SK-N-SH (cell line): ENCODE results near the gene WDR17. TPM values are rescaled to one million over a fixed set of nuclear protein-coding genes. Genes with fewer than 3 reads are reported as not detected.

Experiments
- CTCF ChIA-PET: fragments of 300-600, 350-600 bp; formaldehyde crosslinking; extraction: SDS; loops from one replicate; lab custom pipeline; 2021; lab: Yijun Ruan, JAX
- POLR2A ChIA-PET: fragments of 350-600 bp; sonication (Branson Sonifier 250); formaldehyde crosslinking; extraction: SDS; loops from one replicate; lab custom pipeline; 2020; ENCODE audit warnings: antibody characterized with exemption, inconsistent platforms; lab: Yijun Ruan, JAX
- DNase-seq: peaks from one replicate; pipeline ENCODE4 v3.0.0; 2012
- H2AFZ ChIP-seq: fragments of 200-600 bp; sonication (generic); 2 replicates; pipeline ENCODE4 v1.8.1; 2016; ENCODE audit warnings: antibody characterized with exemption, mild to moderate bottlenecking, low read depth
- H3F3A ChIP-seq: fragments of 200-600 bp; sonication (generic); replicated peaks from 2 replicates; pipeline ENCODE3; 2016; ENCODE audit warnings: antibody characterized with exemption, mild to moderate bottlenecking; ENCODE audit not compliant: insufficient read depth
- H3K27ac ChIP-seq, 2 experiments: fragments of 200-500 bp in 1 of 2; fragments of 200-600 bp in 1 of 2; sonication (Bioruptor generic) in 1 of 2; sonication (generic), shearing (Covaris generic) in 1 of 2; 2 replicates each; pipeline versions ENCODE4 v1.5.1 to v1.6.1; 2014 to 2016; ENCODE audit warnings: low read depth in 2 of 2, inconsistent platforms in 1 of 2, low read length in 1 of 2, mild to moderate bottlenecking in 1 of 2, mixed read lengths in 1 of 2
- H3K27me3 ChIP-seq: fragments of 200-600 bp; sonication (generic), shearing (Covaris generic); 2 replicates; pipeline ENCODE4 v1.6.1; 2016; ENCODE audit warnings: mixed run types; ENCODE audit not compliant: insufficient read depth
- H3K36me3 ChIP-seq, 2 experiments: fragments of 200-500 bp in 1 of 2; fragments of 200-600 bp in 1 of 2; sonication (Bioruptor generic) in 1 of 2; sonication (generic) in 1 of 2; replicated peaks in 1 of 2; 2 replicates each; pipeline versions ENCODE3 to v1.5.1; 2014 to 2016; ENCODE audit warnings: low read length in 1 of 2, mild to moderate bottlenecking in 1 of 2; ENCODE audit not compliant: insufficient read depth in 2 of 2, control insufficient read depth in 1 of 2
- H3K4me1 ChIP-seq, 2 experiments: fragments of 200-500 bp in 1 of 2; fragments of 200-600 bp in 1 of 2; sonication (Bioruptor generic) in 1 of 2; sonication (generic), shearing (Covaris generic) in 1 of 2; 2 replicates each; pipeline versions ENCODE4 v1.5.1 to v1.6.1; 2014 to 2016; ENCODE audit warnings: low read depth in 1 of 2, low read length in 1 of 2, mixed run types in 1 of 2; ENCODE audit not compliant: insufficient read depth in 2 of 2, control insufficient read depth in 1 of 2
- H3K4me2 ChIP-seq: fragments of 200-600 bp; sonication (generic), shearing (Covaris generic); 2 replicates; pipeline ENCODE4 v1.6.1; 2017; ENCODE audit warnings: mixed run types
- H3K4me3 ChIP-seq, 2 experiments: fragments of 200-500 bp in 1 of 2; fragments of 200-600 bp in 1 of 2; sonication (Bioruptor generic) in 1 of 2; sonication (generic), shearing (Covaris generic) in 1 of 2; 2 replicates each; pipeline versions ENCODE4 v1.5.1 to v1.8.1; 2014 to 2016; ENCODE audit warnings: low read depth in 2 of 2, inconsistent platforms in 1 of 2, low read length in 1 of 2, mild to moderate bottlenecking in 1 of 2, mixed read lengths in 1 of 2, moderate library complexity in 1 of 2
- H3K79me2 ChIP-seq: fragments of 200-600 bp; sonication (generic); 2 replicates; pipeline ENCODE4 v1.8.1; 2017; ENCODE audit warnings: mild to moderate bottlenecking; ENCODE audit not compliant: insufficient read depth
- H3K9ac ChIP-seq: fragments of 200-600 bp; sonication (generic); 2 replicates; pipeline ENCODE4 v1.6.1; 2017; ENCODE audit warnings: mixed run types
- H3K9me2 ChIP-seq: fragments of 200-600 bp; sonication (generic); 2 replicates; pipeline ENCODE4 v1.6.1; 2017; ENCODE audit warnings: mixed run types
- H3K9me3 ChIP-seq: fragments of 200-600 bp; sonication (generic); 2 replicates; pipeline ENCODE4 v1.6.1; 2017; ENCODE audit warnings: mixed run types, mild to moderate bottlenecking, moderate library complexity
- H4K20me1 ChIP-seq: fragments of 200-600 bp; sonication (generic); 2 replicates; pipeline ENCODE4 v1.6.1; 2017; ENCODE audit warnings: mild to moderate bottlenecking, mixed run types; ENCODE audit not compliant: insufficient read depth
- CTCF ChIP-seq: fragments of 200-600 bp; sonication (generic); IDR thresholded peaks from 2 replicates; pipeline ENCODE4 v1.6.1; 2017; ENCODE audit warnings: antibody characterized with exemption, mild to moderate bottlenecking, moderate library complexity
- EP300 ChIP-seq, 2 experiments: IDR thresholded peaks; 2 replicates each; pipeline versions ENCODE4 v1.4.0 to v1.6.1; 2012; ENCODE audit warnings: borderline replicate concordance in 1 of 2, low read depth in 1 of 2, low read length in 1 of 2
- FOXM1 ChIP-seq: IDR thresholded peaks from 2 replicates; pipeline ENCODE4 v1.4.0; 2012; ENCODE audit warnings: low read depth, mild to moderate bottlenecking
- REST ChIP-seq: IDR thresholded peaks from 2 replicates; pipeline ENCODE4 v1.6.1; 2012; ENCODE audit warnings: mild to moderate bottlenecking, low read depth, low read length, moderate library complexity
- TCF12 ChIP-seq: IDR thresholded peaks from 2 replicates; pipeline ENCODE4 v1.4.0; 2012
- TEAD4 ChIP-seq: IDR thresholded peaks from 2 replicates; pipeline ENCODE4 v1.4.0; 2012; ENCODE audit warnings: mild to moderate bottlenecking, borderline replicate concordance; ENCODE audit not compliant: insufficient read depth
- WGBS: methylation state at CpG from one replicate; pipeline ENCODE4 v1.1.6; 2017; ENCODE audit warnings: low lambda C conversion rate; 5-methylcytosine and 5-hydroxymethylcytosine counted together
- polyA plus RNA-seq, 3 experiments: library from polyadenylated mRNA; depleted of rRNA; stranded (reverse); fragments of >200 nt; gene quantifications; 2 replicates each; pipeline ENCODE4 v1.2.3, GENCODE V29; 2012
- small RNA-seq, 7 experiments: library from RNA; depleted of rRNA; stranded (forward); fragments of <200 nt; gene quantifications; one replicate each; pipeline ENCODE3, GENCODE V24; 2012

Gene WDR17
- polyA plus RNA-seq, 1 of the 3 experiments (the other 2 are of a cell fraction) = 0.72 TPM

- Histone ChIP-seq H3K36me3 (no peaks in the 10 kb centered on the region), H3K4me1 (no peaks in the 10 kb centered on the region), H3K4me2 (no peak overlapping the region), H3K79me2 (no peaks in the 10 kb centered on the region), H3K9me3 (no peaks in the 10 kb centered on the region), H3K27me3 (no peaks in the 10 kb centered on the region), H3K27ac (no peak overlapping the region), H3K9me2 (no peaks in the 10 kb centered on the region), H2AFZ (no peak overlapping the region), H3K4me3 (no peak overlapping the region), H3K9ac (no peak overlapping the region), H4K20me1 (no peaks in the 10 kb centered on the region), H3F3A (no peaks in the 10 kb centered on the region)
- CTCF ChIA-PET = no interaction called here
- no peak for TF ChIP-seq CTCF
- no peak for TF ChIP-seq EP300 (IDR thresholded peaks at IDR 0.05; ENCODE audit: borderline replicate concordance in 1 of 2, low read depth in 1 of 2, low read length in 1 of 2)
- DNase-seq = no peak
- POLR2A ChIA-PET = no interaction called here
- 57% methylated on average over 2 of the region's 2 CpGs for WGBS
Measured at GRCh38 chr4:176223561-176223960, 157.9 kb downstream of the WDR17 start.

- Histone ChIP-seq H3K27me3 (no peaks in the 10 kb centered on the region), H3K9me3 (no peaks in the 10 kb centered on the region), H3K27ac (no peak overlapping the region), H4K20me1 (no peaks in the 10 kb centered on the region), H3K4me3 (no peak overlapping the region), H3K9ac (no peak overlapping the region), H3F3A (no peaks in the 10 kb centered on the region), H3K4me1 (no peaks in the 10 kb centered on the region; a peak in 1 of 4 replicates), H3K9me2 (no peaks in the 10 kb centered on the region), H2AFZ (no peak overlapping the region), H3K36me3 (no peaks in the 10 kb centered on the region), H3K4me2 (no peak overlapping the region), H3K79me2 (no peaks in the 10 kb centered on the region)
- CTCF ChIA-PET = no interaction called here
- 70% methylated on average over 5 of the region's 5 CpGs for WGBS
- TF ChIP-seq TCF12 (no peak), TEAD4 (no peak), REST (no peak)
- POLR2A ChIA-PET = no interaction called here
- DNase-seq = no peak
Measured at GRCh38 chr4:176226736-176227135, 161.1 kb downstream of the WDR17 start.

- CTCF ChIA-PET = interaction anchor here (0.6 to 1.0 kb wide), 2 partner anchors 66 to 120 kb away, joined by 3 to 4 read pairs; no protein-coding TSS in a partner anchor
Measured at GRCh38 chr4:176229645-176230044, 164.0 kb downstream of the WDR17 start.

More at GRCh38 chr4:176229645-176230044, 164.0 kb downstream of the WDR17 start:
- Histone ChIP-seq H3K27me3 (no peaks in the 10 kb centered on the region), H4K20me1 (no peaks in the 10 kb centered on the region), H3K27ac (no peak overlapping the region), H3K9me2 (no peaks in the 10 kb centered on the region), H3K4me3 (no peak overlapping the region), H3K4me1 (no peaks in the 10 kb centered on the region; a peak in 1 of 4 replicates), H3F3A (no peaks in the 10 kb centered on the region), H3K9me3 (no peaks in the 10 kb centered on the region), H3K79me2 (no peaks in the 10 kb centered on the region), H2AFZ (no peak overlapping the region), H3K4me2 (no peak overlapping the region), H3K9ac (no peak overlapping the region), H3K36me3 (no peaks in the 10 kb centered on the region)
- no peak for TF ChIP-seq FOXM1
- no peak for TF ChIP-seq TCF12
- POLR2A ChIA-PET = no interaction called here
- WGBS = 83% methylated on average over 4 of the region's 4 CpGs
- no peak for DNase-seq

Small RNAs within 50 kb of the gene (small RNA-seq; reads per million reads assigned to genes)
- gene RF00432 = 0 to 1.0 (median 0) reads per million in 7 experiments

Other genes starting within 250 kb of the WDR17 start
- gene SPATA4, start 129.7 kb downstream of the WDR17 start, polyA plus RNA-seq (2012; rRNA removed) = 0.21 and 0.34 TPM in 2 replicates
- 0.13 and 0.54 TPM in 2 replicates for gene ASB5, start 203.4 kb downstream of the WDR17 start, polyA plus RNA-seq (2012; rRNA removed)